ENCODE data around the gene NOD1.

DNA sequence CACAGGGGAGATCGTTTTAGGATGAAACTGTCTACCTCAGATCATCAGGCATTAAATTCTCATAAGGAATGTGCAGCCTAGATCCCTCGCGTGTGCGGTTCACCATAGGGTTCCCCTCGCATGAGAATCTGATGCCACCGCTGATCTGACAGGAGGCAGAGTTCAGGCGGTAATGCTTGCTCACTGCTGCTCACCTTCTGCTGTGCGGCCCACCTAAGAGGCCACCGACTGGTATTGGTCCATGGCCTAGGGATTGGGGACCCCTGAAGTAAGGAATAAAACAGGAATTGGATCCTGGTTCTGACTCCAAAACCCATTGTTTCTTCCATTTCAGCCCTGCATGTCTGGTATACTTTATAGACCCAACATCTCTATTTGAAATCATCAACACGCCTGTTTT is 4.1 kb downstream of the NOD1 start:
- no peak for TF ChIP-seq EZH2phosphoT487 (IDR thresholded peaks at IDR 0.05; ENCODE audit: insufficient read depth, low read depth)
- no peak for TF ChIP-seq EZH2 (IDR thresholded peaks at IDR 0.05; ENCODE audit: insufficient read depth, poor library complexity, severe bottlenecking)

Data from GM23248 (cell line).